ENCODE data around the gene CLDN6. TPM values are rescaled to one million over a fixed set of nuclear protein-coding genes. Genes with fewer than 3 reads are reported as not detected.

The CLDN6 gene
- total and polyA plus RNA-seq, 9 of the 15 experiments (the other 6 are each of a cell fraction or from before 2014, with no cell fraction given): 0.22 to 0.75 (median 0.38) TPM; not detected in 3

DNA sequence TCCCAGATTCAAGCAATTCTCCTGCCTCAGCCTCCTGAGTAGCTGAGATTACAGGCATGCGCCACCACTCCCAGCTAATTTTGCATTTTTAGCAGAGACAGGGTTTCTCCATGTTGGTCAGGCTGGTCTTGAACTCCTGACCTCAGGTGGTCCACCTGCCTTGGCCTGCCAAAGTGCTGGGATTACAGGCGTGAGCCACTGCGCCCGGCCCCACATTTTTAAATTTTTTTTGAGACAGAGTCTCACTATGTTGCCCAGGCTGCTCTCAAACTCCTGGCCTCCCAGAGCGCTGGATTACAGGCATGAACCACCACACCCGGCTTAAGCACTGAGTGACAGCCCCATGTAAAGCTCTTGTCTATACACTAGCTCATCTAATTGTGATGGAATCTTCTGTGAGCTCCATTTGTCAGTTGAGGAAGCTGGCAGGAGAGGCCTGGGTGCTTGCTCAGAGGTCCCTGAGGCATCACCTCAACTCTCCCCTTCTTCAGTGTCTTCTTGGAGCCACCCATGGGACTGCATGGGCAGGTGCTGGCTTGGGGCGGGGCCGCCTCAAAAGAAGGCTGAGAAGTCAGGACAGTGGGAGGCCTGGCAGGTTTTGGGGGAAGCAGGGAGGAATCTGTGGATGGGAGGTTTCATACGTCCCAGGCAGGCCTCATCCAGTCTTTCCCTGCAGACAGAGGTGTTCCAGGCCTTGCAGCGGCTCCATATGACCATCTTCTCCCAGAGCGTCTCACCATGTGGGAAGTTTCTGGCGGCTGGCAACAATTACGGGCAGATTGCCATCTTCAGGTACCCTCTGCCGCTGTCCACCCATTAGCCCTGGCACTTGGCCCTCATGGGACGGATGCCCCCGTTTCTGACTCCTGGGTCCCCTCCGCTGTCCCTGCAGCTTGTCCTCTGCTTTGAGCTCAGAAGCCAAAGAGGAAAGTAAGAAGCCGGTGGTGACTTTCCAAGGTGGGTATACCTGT lies 7.3 kb upstream of the CLDN6 start:
- Histone ChIP-seq H3K9ac (ENCODE audit: insufficient read depth in 1 of 2, low read depth in 2 of 2, low read length in 2 of 2) (peak overlapping the region in 1 of 2 experiments; percentile 74; a peak in 2 of 4 replicates), H3K9me3 (replicated peaks; ENCODE audit: control insufficient read depth, insufficient read depth, low read depth, low read length) (no peaks in the 10 kb centered on the region), H3K4me3 (no peak overlapping the region), H3K4me1 (replicated peaks in 1 of 2; ENCODE audit: control insufficient read depth in 2 of 2, insufficient read depth in 2 of 2, low read length in 2 of 2) (peaks cover 35 to 88% of the 10 kb centered on the region in 2 experiments), H3K27ac (ENCODE audit: extremely low read depth, low read depth, low read length) (no peak overlapping the region), H2AFZ (ENCODE audit: low read depth, low read length) (no peak overlapping the region), H4K20me1 (replicated peaks; ENCODE audit: control insufficient read depth, insufficient read depth, low read length) (peaks cover 28% of the 10 kb centered on the region), H3K4me2 (ENCODE audit: insufficient read depth, low read length) (no peak overlapping the region), H3K27me3 (ENCODE audit: control insufficient read depth in 2 of 2, insufficient read depth in 2 of 2, low read length in 2 of 2) (peaks cover 6 to 15% of the 10 kb centered on the region in 2 experiments; a peak in 4 of 5 replicates), H3K79me2 (ENCODE audit: control insufficient read depth, insufficient read depth, low read length) (peaks cover 40% of the 10 kb centered on the region), H3K9me1 (ENCODE audit: control insufficient read depth, insufficient read depth, low read length) (peaks cover 2% of the 10 kb centered on the region), H3K36me3 (ENCODE audit: control insufficient read depth, insufficient read depth, low read length) (peaks cover 39% of the 10 kb centered on the region; the same call in 2 of the 3 replicates)
- in situ Hi-C loops (cut with MboI): no loop called here
- intact Hi-C loops (cut with micrococcal nuclease): loop anchor here (10.0 kb wide), 1 partner anchor 61 kb away; the partner anchor contains the start of genes KREMEN2 and PAQR4
- 90% methylated on average over 15 of the region's 18 CpGs for WGBS (ENCODE audit: insufficient coverage, low coverage, missing lambda C conversion rate)
- TF ChIP-seq, protein P1, sequence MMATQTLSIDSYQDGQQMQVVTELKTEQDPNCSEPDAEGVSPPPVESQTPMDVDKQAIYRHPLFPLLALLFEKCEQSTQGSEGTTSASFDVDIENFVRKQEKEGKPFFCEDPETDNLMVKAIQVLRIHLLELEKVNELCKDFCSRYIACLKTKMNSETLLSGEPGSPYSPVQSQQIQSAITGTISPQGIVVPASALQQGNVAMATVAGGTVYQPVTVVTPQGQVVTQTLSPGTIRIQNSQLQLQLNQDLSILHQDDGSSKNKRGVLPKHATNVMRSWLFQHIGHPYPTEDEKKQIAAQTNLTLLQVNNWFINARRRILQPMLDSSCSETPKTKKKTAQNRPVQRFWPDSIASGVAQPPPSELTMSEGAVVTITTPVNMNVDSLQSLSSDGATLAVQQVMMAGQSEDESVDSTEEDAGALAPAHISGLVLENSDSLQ (IDR thresholded peaks at IDR 0.05): 0 out of 2 replicates have a peak, but pooled peaks have one; percentile 16
- TF ChIP-seq, protein P2, sequence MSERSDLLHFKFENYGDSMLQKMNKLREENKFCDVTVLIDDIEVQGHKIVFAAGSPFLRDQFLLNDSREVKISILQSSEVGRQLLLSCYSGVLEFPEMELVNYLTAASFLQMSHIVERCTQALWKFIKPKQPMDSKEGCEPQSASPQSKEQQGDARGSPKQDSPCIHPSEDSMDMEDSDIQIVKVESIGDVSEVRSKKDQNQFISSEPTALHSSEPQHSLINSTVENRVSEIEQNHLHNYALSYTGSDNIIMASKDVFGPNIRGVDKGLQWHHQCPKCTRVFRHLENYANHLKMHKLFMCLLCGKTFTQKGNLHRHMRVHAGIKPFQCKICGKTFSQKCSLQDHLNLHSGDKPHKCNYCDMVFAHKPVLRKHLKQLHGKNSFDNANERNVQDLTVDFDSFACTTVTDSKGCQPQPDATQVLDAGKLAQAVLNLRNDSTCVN (CRISPR knock-in tag; IDR thresholded peaks at IDR 0.05): no peak
- 0 out of 2 replicates have a peak, but pooled peaks have one; percentile 23 for TF ChIP-seq POLR2G (IDR thresholded peaks at IDR 0.05; ENCODE audit: low read depth, low read length)
- ATAC-seq: no peak
- no peak for DNase-seq (ENCODE audit: extremely low read depth in 1 of 4, low spot score in 3 of 4)
- no peak for FAIRE-seq
- POLR2A ChIA-PET: interaction anchor here (1.4 to 1.6 kb wide), 2 partner anchors 10 to 23 kb away, joined by 6 to 7 read pairs; no protein-coding TSS in a partner anchor
- CTCF ChIA-PET (ENCODE audit: low intra/inter-chr PET ratio): no interaction called here
- no TSS peak for BruUV-seq (replicated peaks)

All from K562 (cell line).